ENCODE data around the gene SLC49A3. TPM values are rescaled to one million over a fixed set of nuclear protein-coding genes. Genes with fewer than 3 reads are reported as not detected.

The SLC49A3 gene
- total and polyA plus RNA-seq, 2 of the 4 experiments (the other 2 are of a cell fraction), result under 0.01 to 0.32 TPM

DNA sequence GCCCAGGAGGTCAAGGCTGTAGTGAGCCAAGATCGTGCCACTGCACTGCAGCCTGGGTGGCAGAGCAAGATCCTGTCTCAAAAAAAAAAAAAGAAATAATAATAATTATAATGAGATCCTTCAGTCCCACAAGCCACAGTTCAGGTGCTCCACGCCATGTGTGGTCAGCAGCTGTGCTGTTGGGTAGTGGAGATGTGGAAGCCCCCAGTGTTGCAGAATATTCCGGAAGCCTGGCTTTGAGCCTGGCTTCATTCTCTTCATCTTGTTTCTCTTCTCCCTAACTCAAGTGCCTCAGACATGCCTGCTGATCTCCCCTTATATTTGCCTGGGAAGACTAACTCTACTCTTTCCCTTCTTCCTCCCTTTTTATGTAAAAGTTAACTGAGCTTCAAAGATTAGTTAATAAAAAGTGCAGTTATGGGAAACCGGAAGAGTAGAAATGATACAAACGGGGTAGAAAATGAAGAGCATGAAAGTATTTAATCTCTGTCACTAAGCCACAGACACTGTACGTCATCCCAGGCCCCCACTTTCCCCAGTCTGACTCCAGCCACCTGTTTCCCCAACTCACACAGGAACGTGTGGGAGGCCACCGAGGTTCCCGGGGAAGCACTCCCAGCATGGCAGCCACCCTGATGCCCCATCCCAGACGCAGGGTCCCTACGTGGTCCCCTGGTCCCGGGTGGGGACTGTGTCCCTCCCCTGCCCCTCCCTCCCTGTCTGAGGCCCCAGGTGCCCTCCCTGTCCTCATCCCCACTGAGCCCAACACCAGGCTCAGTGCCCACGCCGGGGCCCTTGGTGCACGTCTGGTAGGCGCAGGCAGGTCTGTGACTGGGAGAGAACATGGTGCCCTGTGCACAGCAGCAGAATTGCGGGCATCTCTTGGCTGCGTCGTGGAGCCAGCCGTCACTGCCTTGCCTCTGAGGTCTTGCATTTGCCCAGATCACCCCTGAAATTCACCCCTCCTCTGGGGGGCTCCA, 40.7 kb upstream of the SLC49A3 start:
- TF ChIP-seq MAFK (IDR thresholded peaks at IDR 0.05; ENCODE audit: low read depth, low read length) (no peak), POLR2A (IDR thresholded peaks at IDR 0.05; ENCODE audit: low read depth, low read length) (no peak)
- H3K9ac ChIP-seq (ENCODE audit: low read depth, low read length), result no peak overlapping the region
- H2BK120ac ChIP-seq (ENCODE audit: low read depth, low read length), result no peak overlapping the region
- H2AFZ ChIP-seq (replicated peaks; ENCODE audit: low read length, poor library complexity), result no peak overlapping the region
- no peak overlapping the region for H3K4ac ChIP-seq (ENCODE audit: low read depth, low read length)
- H3K79me1 ChIP-seq (ENCODE audit: low read depth in 1 of 2, low read length in 2 of 2), result peaks cover 15 to 62% of the 10 kb centered on the region in 2 experiments
- no peaks in the 10 kb centered on the region for H3K9me3 ChIP-seq (ENCODE audit: control insufficient read depth, insufficient read depth, low read length)
- peak overlapping the region; percentile 51 for H2AK9ac ChIP-seq (replicated peaks; ENCODE audit: low read depth, low read length, poor library complexity)
- H3K9me1 ChIP-seq (ENCODE audit: insufficient read depth, low read length), result peaks cover 9% of the 10 kb centered on the region
- no peak overlapping the region for H3K4me2 ChIP-seq (ENCODE audit: low read depth, low read length)
- H3K27ac ChIP-seq (ENCODE audit: insufficient read depth, low read length), result no peak overlapping the region
- no peak overlapping the region for H3K4me3 ChIP-seq (ENCODE audit: insufficient read depth, low read depth, low read length)
- H4K20me1 ChIP-seq (ENCODE audit: insufficient read depth, low read length), result peaks cover 68% of the 10 kb centered on the region
- H3K23ac ChIP-seq (ENCODE audit: low read depth, low read length), result no peak overlapping the region
- no peak overlapping the region for H2AK5ac ChIP-seq (ENCODE audit: low read depth, low read length)
- intact Hi-C loops (cut with micrococcal nuclease), result no loop called here
- dilution Hi-C loops (cut with HindIII; ENCODE audit: low sequenced_read_pairs, unreplicated experiment), result no loop called here
- H4K5ac ChIP-seq (ENCODE audit: low read depth, low read length), result no peak overlapping the region
- H4K8ac ChIP-seq (ENCODE audit: low read depth in 2 of 2, low read length in 2 of 2), result no peak overlapping the region
- H4K91ac ChIP-seq (ENCODE audit: insufficient read depth, low read depth, low read length), result no peak overlapping the region
- no peak overlapping the region for H2BK5ac ChIP-seq (ENCODE audit: low read depth, low read length, poor library complexity, severe bottlenecking)
- H3K27me3 ChIP-seq (ENCODE audit: control insufficient read depth, insufficient read depth, low read length), result no peaks in the 10 kb centered on the region
- POLR2A ChIA-PET (ENCODE audit: unreplicated experiment), result no interaction called here
- no peak overlapping the region for H3K14ac ChIP-seq (replicated peaks; ENCODE audit: low read depth, low read length)
- CTCF ChIA-PET, result no interaction called here
- BruUV-seq (replicated peaks), result no TSS peak
- in situ Hi-C loops (cut with MboI; ENCODE audit: low sequenced_read_pairs), result no loop called here
- ATAC-seq (ENCODE audit: low read depth), result no peak
- no peak overlapping the region for H2BK15ac ChIP-seq (ENCODE audit: low read depth, low read length)
- no peak overlapping the region for H2BK20ac ChIP-seq (ENCODE audit: low read depth, low read length)
- H3K56ac ChIP-seq (ENCODE audit: extremely low read depth, insufficient read depth, low read length), result no peak overlapping the region
- H3K36me3 ChIP-seq (ENCODE audit: control insufficient read depth, insufficient read depth, low read length), result peaks cover 33% of the 10 kb centered on the region
- peaks cover 12% of the 10 kb centered on the region for H3K4me1 ChIP-seq (ENCODE audit: control insufficient read depth, insufficient read depth, low read length)
- DNase-seq, result no peak
- 98% methylated on average over 7 of the region's 20 CpGs; no CpG with 5 or more reads in 1 of the 2 experiments for WGBS, 2 experiments (ENCODE audit: extremely low coverage in 2 of 2, insufficient read length in 1 of 2)
- no peak overlapping the region for H3K18ac ChIP-seq (ENCODE audit: low read depth, low read length)
